ENCODE data around the gene LIPA. TPM values are rescaled to one million over a fixed set of nuclear protein-coding genes. Genes with fewer than 3 reads are reported as not detected.
"Not testable (repeated sequence)": the region's sequence is repeated elsewhere in the genome, so short reads cannot be mapped to it uniquely, and the experiment has no call there.

LIPA gene
- total RNA-seq, 2 experiments from 2014 or later = 20.7 to 22.5 TPM

- no peak for DNase-seq
- Mint-ChIP-seq H3K4me3 (no peak overlapping the region), H3K27me3 (peaks cover 4% of the 10 kb centered on the region), H3K4me1 (peaks cover 14% of the 10 kb centered on the region), H3K9me3 (peaks cover 18% of the 10 kb centered on the region), H3K36me3 (peaks cover 27% of the 10 kb centered on the region), H3K27ac (no peak overlapping the region)
These were observed 5.4 kb upstream of the LIPA start for GRCh38 chr10:89256962-89257361.

- Mint-ChIP-seq H3K4me1 (peaks cover 14% of the 10 kb centered on the region), H3K27ac (no peak overlapping the region)
These were observed 4.8 kb upstream of the LIPA start for GRCh38 chr10:89256340-89256739.

GRCh38 chr10:89255793-89256192, 4.2 kb upstream of the LIPA start:
- no peak overlapping the region for H3K27ac Mint-ChIP-seq
- H3K4me3 Mint-ChIP-seq = no peak overlapping the region
- H3K9me3 Mint-ChIP-seq = peaks cover 18% of the 10 kb centered on the region
- peaks cover 4% of the 10 kb centered on the region for H3K27me3 Mint-ChIP-seq
- H3K4me1 Mint-ChIP-seq = peaks cover 17% of the 10 kb centered on the region
- H3K36me3 Mint-ChIP-seq = peaks cover 27% of the 10 kb centered on the region
- no peak for DNase-seq

More at GRCh38 chr10:89256340-89256739, 4.8 kb upstream of the LIPA start:
- peaks cover 4% of the 10 kb centered on the region for H3K27me3 Mint-ChIP-seq
- peaks cover 27% of the 10 kb centered on the region for H3K36me3 Mint-ChIP-seq
- H3K9me3 Mint-ChIP-seq = peaks cover 18% of the 10 kb centered on the region
- no peak overlapping the region for H3K4me3 Mint-ChIP-seq
- no peak for DNase-seq

- Mint-ChIP-seq H3K4me1 (peaks cover 18% of the 10 kb centered on the region), H3K9me3 (peaks cover 18% of the 10 kb centered on the region), H3K36me3 (peaks cover 27% of the 10 kb centered on the region)
- not testable (repeated sequence) for H3K27me3 Mint-ChIP-seq, H3K27ac Mint-ChIP-seq, H3K4me3 Mint-ChIP-seq
- DNase-seq = peak; percentile 21
These were observed 3.6 kb upstream of the LIPA start for GRCh38 chr10:89255091-89255579.

GRCh38 chr10:89252225-89252585, 630 bp upstream of the LIPA start:
- H3K4me1 Mint-ChIP-seq = peaks cover 28% of the 10 kb centered on the region
- H3K27ac Mint-ChIP-seq = no peak overlapping the region
- peaks cover 29% of the 10 kb centered on the region for H3K36me3 Mint-ChIP-seq
- H3K27me3 Mint-ChIP-seq = peaks cover 2% of the 10 kb centered on the region
- H3K9me3 Mint-ChIP-seq = peaks cover 18% of the 10 kb centered on the region
- no peak overlapping the region for H3K4me3 Mint-ChIP-seq
- no peak for DNase-seq

GRCh38 chr10:89250865-89251408, 638 bp downstream of the LIPA start:
- H3K9me3 Mint-ChIP-seq = peaks cover 18% of the 10 kb centered on the region
- peak overlapping the region; percentile 83 for H3K4me3 Mint-ChIP-seq
- H3K27ac Mint-ChIP-seq = peak overlapping the region; percentile 20
- no peaks in the 10 kb centered on the region for H3K27me3 Mint-ChIP-seq
- no peak for DNase-seq
- H3K36me3 Mint-ChIP-seq = peaks cover 29% of the 10 kb centered on the region
- peaks cover 28% of the 10 kb centered on the region for H3K4me1 Mint-ChIP-seq

- Mint-ChIP-seq H3K27ac (no peak overlapping the region), H3K36me3 (peaks cover 18% of the 10 kb centered on the region), H3K4me3 (no peak overlapping the region), H3K9me3 (peaks cover 11% of the 10 kb centered on the region), H3K4me1 (peaks cover 23% of the 10 kb centered on the region), H3K27me3 (no peaks in the 10 kb centered on the region)
- DNase-seq = no peak
These were observed 2.6 kb downstream of the LIPA start for GRCh38 chr10:89248990-89249389.

GRCh38 chr10:89247623-89248022, 4.0 kb downstream of the LIPA start:
- H3K4me1 Mint-ChIP-seq = peaks cover 29% of the 10 kb centered on the region
- not testable (repeated sequence) for H3K9me3 Mint-ChIP-seq, DNase-seq, H3K36me3 Mint-ChIP-seq, H3K27me3 Mint-ChIP-seq, H3K27ac Mint-ChIP-seq, H3K4me3 Mint-ChIP-seq

GRCh38 chr10:89245802-89246201, 5.8 kb downstream of the LIPA start:
- Mint-ChIP-seq H3K36me3 (peaks cover 2% of the 10 kb centered on the region), H3K9me3 (no peaks in the 10 kb centered on the region), H3K27ac (no peak overlapping the region), H3K4me3 (no peak overlapping the region), H3K27me3 (no peaks in the 10 kb centered on the region), H3K4me1 (peaks cover 22% of the 10 kb centered on the region)
- DNase-seq = no peak

- Mint-ChIP-seq H3K36me3 (peaks cover 1% of the 10 kb centered on the region), H3K9me3 (no peaks in the 10 kb centered on the region), H3K27ac (no peak overlapping the region), H3K4me1 (peaks cover 6% of the 10 kb centered on the region), H3K4me3 (no peak overlapping the region), H3K27me3 (no peaks in the 10 kb centered on the region)
- DNase-seq = no peak
These were observed 8.6 kb downstream of the LIPA start for GRCh38 chr10:89242840-89243568.

- Mint-ChIP-seq H3K4me1 (peaks cover 6% of the 10 kb centered on the region), H3K9me3 (no peaks in the 10 kb centered on the region), H3K36me3 (peaks cover 1% of the 10 kb centered on the region), H3K4me3 (no peak overlapping the region), H3K27ac (no peak overlapping the region), H3K27me3 (no peaks in the 10 kb centered on the region)
- DNase-seq = no peak
These were observed 9.3 kb downstream of the LIPA start for GRCh38 chr10:89242345-89242684.

- Mint-ChIP-seq H3K27ac (no peak overlapping the region), H3K36me3 (peaks cover 1% of the 10 kb centered on the region), H3K27me3 (no peaks in the 10 kb centered on the region), H3K9me3 (no peaks in the 10 kb centered on the region), H3K4me3 (no peak overlapping the region), H3K4me1 (peaks cover 6% of the 10 kb centered on the region)
- DNase-seq = no peak
These were observed 9.9 kb downstream of the LIPA start for GRCh38 chr10:89241486-89242344.

- Mint-ChIP-seq H3K36me3 (peaks cover 4% of the 10 kb centered on the region), H3K9me3 (no peaks in the 10 kb centered on the region), H3K27ac (no peak overlapping the region), H3K4me1 (peaks cover 6% of the 10 kb centered on the region), H3K27me3 (no peaks in the 10 kb centered on the region), H3K4me3 (no peak overlapping the region)
- DNase-seq = no peak
These were observed 10.5 kb downstream of the LIPA start for GRCh38 chr10:89241026-89241425.

- no peak for DNase-seq
- Mint-ChIP-seq H3K9me3 (no peaks in the 10 kb centered on the region), H3K27ac (no peak overlapping the region), H3K4me1 (peaks cover 6% of the 10 kb centered on the region), H3K4me3 (no peak overlapping the region), H3K36me3 (peaks cover 4% of the 10 kb centered on the region), H3K27me3 (no peaks in the 10 kb centered on the region)
These were observed 11.1 kb downstream of the LIPA start for GRCh38 chr10:89240519-89240918.

GRCh38 chr10:89238956-89239644, 12.5 kb downstream of the LIPA start:
- no peak for DNase-seq
- H3K27me3 Mint-ChIP-seq = no peaks in the 10 kb centered on the region
- peaks cover 4% of the 10 kb centered on the region for H3K36me3 Mint-ChIP-seq
- no peak overlapping the region for H3K4me3 Mint-ChIP-seq
- no peak overlapping the region for H3K27ac Mint-ChIP-seq
- peaks cover 6% of the 10 kb centered on the region for H3K4me1 Mint-ChIP-seq
- H3K9me3 Mint-ChIP-seq = no peaks in the 10 kb centered on the region

Data from activated naive CD8-positive, alpha-beta T cell treated with anti-CD3 and anti-CD28 coated beads for 36 hours (primary cell).